NT2/D1 (cell line): ENCODE data around the gene DCUN1D4.

Experiments used
- DNase-seq: peaks from one replicate; pipeline ENCODE4 v3.0.0-alpha.2; 2011; ENCODE audit warnings: low read depth, low spot score
- H3K27me3 ChIP-seq: 2 replicates; pipeline ENCODE4 v1.6.0; 2011; ENCODE audit warnings: mild to moderate bottlenecking; ENCODE audit not compliant: insufficient read length, insufficient read depth
- H3K36me3 ChIP-seq: 2 replicates; pipeline ENCODE4 v1.6.1; 2011; ENCODE audit warnings: mild to moderate bottlenecking, low read length, mixed read lengths; ENCODE audit not compliant: insufficient read depth, insufficient read length
- H3K4me1 ChIP-seq: 2 replicates; pipeline ENCODE4 v1.5.1; 2011; ENCODE audit not compliant: insufficient read depth, insufficient read length
- H3K4me3 ChIP-seq: 2 replicates; pipeline ENCODE4 v1.5.1; 2011; ENCODE audit warnings: low read depth; ENCODE audit not compliant: insufficient read length
- H3K9ac ChIP-seq: 2 replicates; pipeline ENCODE4 v1.6.0; 2011; ENCODE audit warnings: low read depth; ENCODE audit not compliant: insufficient read length
- H3K9me3 ChIP-seq: 2 replicates; pipeline ENCODE4 v1.5.1; 2011; ENCODE audit warnings: mild to moderate bottlenecking, low read length; ENCODE audit not compliant: insufficient read depth
- SUZ12 ChIP-seq: IDR thresholded peaks from 2 replicates; pipeline ENCODE4 v1.6.1; 2011; ENCODE audit not compliant: insufficient read length, insufficient read depth; ENCODE audit errors: extremely low read depth
- YY1 ChIP-seq: IDR thresholded peaks from 2 replicates; pipeline ENCODE4 v1.6.1; 2011; ENCODE audit not compliant: insufficient read length, insufficient read depth
- ZNF274 ChIP-seq: IDR thresholded peaks from 2 replicates; pipeline ENCODE4 v1.6.1; 2011; ENCODE audit warnings: mild to moderate bottlenecking, low read depth, low read length

The DCUN1D4 gene

DNA sequence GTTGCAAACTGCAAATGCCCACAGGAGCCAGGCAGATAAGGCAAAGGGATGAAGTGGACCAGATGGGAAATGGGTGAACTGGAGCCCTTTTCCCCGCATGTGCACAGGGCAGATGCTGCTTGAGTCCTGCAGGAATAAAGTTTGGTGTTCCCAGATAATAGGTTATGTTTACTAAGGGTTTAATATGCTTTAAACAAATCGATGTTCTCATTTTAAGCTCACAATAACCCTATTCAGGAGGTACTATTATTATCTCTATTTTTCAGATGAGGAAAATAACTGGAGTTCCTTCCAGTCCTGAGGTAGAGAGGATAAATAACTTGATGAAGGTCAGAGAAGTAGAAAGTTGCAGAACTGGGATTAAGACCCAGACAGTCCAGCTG lies 99.9 kb downstream of the DCUN1D4 start:
- no peaks in the 10 kb centered on the region for H3K4me1 ChIP-seq
- H3K4me3 ChIP-seq = no peak overlapping the region
- no peak overlapping the region for H3K9ac ChIP-seq
- no peaks in the 10 kb centered on the region for H3K36me3 ChIP-seq
- TF ChIP-seq YY1 (no peak), ZNF274 (no peak), SUZ12 (no peak)
- H3K27me3 ChIP-seq = no peaks in the 10 kb centered on the region
- H3K9me3 ChIP-seq = peaks cover 9% of the 10 kb centered on the region; the same call in 1 of the 2 replicates
- no peak for DNase-seq

DNA sequence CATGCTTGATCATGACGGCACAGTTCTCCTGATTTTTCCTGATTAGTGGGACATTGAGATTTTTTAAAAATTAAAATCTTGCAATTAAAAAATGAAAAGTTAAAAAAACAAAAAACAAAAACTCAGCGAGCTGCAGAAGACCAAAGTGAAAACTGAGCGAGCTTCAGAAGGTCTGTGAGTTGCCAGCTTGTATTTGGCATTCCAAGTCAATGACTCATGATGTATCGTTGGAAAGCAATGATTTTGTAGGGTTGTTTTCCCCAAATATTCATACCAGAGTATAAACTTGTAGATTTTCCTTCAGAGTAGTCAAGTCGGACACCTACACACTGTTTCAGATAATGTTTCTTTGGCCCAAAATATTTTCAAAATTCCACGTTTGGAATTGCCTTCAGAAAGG lies 100.3 kb downstream of the DCUN1D4 start:
- Histone ChIP-seq H3K4me1 (no peaks in the 10 kb centered on the region), H3K36me3 (no peaks in the 10 kb centered on the region), H3K27me3 (no peaks in the 10 kb centered on the region), H3K9ac (no peak overlapping the region), H3K9me3 (peaks cover 9% of the 10 kb centered on the region; the same call in 1 of the 2 replicates), H3K4me3 (no peak overlapping the region)
- TF ChIP-seq SUZ12 (no peak), YY1 (no peak), ZNF274 (no peak)
- no peak for DNase-seq

DNA sequence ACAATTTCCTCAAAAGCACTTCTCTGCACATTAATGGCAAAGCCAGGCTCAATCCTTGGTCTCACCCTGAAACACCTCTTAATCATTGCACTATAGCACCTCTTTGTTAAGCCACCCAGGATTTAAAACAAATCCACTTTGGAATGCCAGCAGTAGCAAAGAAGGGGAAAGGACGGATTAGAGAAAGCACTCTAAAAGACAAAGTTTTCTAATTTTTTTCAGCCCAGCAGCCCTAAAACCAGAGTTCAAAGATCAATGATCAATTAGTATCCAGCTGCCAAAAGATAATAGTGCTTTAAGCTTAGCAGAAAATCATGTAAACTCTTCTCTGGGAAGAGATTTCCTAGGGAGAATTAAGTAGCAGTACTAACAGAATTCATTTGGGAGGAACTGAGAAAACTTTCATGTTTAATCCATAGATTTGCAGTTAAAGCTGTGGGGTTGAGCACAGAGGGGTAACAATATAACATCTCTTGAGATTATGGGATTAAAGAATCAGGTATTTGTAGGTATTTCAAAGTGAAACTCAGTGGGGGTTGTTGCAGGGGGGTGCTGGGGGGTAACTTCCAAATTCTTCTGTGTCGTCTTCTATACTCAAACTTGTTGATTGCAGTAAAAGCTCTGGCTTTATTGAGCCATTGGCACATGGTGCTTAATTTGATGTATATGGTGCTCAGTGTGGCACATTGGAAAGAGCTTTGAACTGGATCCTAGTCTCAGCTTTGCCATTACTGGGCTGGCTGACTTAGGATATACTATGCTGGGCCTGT lies 115.4 kb downstream of the DCUN1D4 start:
- Histone ChIP-seq H3K36me3 (no peaks in the 10 kb centered on the region), H3K4me3 (no peak overlapping the region), H3K9me3 (no peaks in the 10 kb centered on the region), H3K27me3 (no peaks in the 10 kb centered on the region), H3K4me1 (no peaks in the 10 kb centered on the region), H3K9ac (no peak overlapping the region)
- no peak for TF ChIP-seq SUZ12
- TF ChIP-seq ZNF274 = no peak
- no peak for TF ChIP-seq YY1
- no peak for DNase-seq

DNA sequence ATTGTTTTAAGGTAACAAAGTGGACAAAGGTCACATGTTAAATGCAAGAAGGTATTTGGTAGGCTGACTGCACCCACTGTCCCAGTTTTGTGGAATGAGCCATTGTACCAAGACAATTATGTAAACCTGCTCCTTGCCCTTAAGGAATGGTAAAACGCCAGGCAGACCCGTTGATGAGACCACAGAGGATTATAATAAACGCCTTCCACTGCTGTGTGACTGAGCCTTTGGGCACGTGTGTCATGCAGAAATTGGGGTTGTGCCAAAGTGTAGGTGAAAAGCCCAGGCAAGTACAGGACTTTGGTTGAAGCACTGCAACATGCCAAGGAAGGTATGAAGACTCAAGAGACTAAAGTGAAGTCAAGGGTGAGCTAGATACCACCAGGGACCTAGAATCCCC lies 117.5 kb downstream of the DCUN1D4 start:
- Histone ChIP-seq H3K4me1 (no peaks in the 10 kb centered on the region), H3K9ac (no peak overlapping the region), H3K4me3 (no peak overlapping the region), H3K9me3 (no peaks in the 10 kb centered on the region), H3K27me3 (no peaks in the 10 kb centered on the region), H3K36me3 (no peaks in the 10 kb centered on the region)
- DNase-seq = no peak
- no peak for TF ChIP-seq YY1
- TF ChIP-seq SUZ12 = no peak
- TF ChIP-seq ZNF274 = no peak

DNA sequence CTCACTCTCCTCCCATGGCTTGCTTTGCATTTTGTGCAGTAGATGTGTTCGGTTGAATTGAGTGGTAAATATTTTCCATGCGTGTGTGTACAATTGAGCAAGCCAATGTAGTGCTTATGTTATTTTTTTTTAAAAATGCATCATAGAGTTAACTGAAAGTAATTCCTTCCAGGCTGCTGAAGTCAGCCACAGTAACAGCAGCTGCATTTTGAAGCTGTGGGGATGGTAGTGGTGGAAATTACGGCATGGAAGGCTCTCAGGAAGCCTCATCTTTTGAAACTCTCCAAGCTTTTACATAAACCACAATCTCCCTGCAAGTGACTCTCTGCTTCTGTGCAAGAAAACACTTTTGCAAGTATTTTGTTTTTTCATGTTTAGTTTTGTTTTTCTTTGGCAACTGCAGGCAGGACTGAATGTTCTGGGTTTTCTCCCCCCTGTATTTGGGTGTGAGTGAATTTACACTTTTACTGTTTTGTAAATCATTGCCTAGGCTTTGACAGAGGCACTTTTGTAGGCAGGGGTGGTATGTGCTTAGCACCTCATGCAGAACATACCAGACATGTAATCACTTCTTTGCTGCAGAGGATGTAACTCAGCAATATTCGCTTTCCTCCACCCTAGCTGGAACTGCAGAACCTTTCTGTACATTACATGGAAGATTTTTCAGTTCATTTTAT lies 121.0 kb downstream of the DCUN1D4 start:
- Histone ChIP-seq H3K4me3 (no peak overlapping the region), H3K27me3 (no peaks in the 10 kb centered on the region), H3K9ac (no peak overlapping the region), H3K36me3 (no peaks in the 10 kb centered on the region), H3K9me3 (no peaks in the 10 kb centered on the region), H3K4me1 (no peaks in the 10 kb centered on the region)
- TF ChIP-seq YY1 (no peak), SUZ12 (no peak), ZNF274 (no peak)
- DNase-seq = no peak

DNA sequence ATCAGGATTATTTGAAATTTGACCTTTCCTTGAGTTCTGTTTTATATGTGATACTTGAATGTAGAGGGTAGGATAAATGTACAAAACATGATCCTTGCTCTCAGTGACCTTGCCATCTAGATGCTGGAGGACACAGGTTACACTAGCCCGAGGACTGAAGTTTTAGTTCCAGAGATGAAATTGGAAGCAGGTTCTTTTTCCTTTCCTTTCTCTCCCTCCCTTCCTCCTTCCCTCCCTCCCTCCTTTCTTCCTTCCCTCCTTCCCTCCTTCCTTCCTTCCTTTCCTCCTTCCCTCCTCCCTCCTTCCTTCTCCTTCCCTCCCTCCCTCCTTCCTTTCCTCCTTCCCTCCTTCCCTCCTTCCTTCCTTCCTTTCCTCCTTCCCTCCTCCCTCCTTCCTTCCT lies 122.9 kb downstream of the DCUN1D4 start:
- no peak overlapping the region for H3K4me3 ChIP-seq
- H3K4me1 ChIP-seq = no peaks in the 10 kb centered on the region
- no peaks in the 10 kb centered on the region for H3K9me3 ChIP-seq
- TF ChIP-seq SUZ12 (no peak), YY1 (no peak), ZNF274 (no peak)
- DNase-seq = no peak
- no peaks in the 10 kb centered on the region for H3K36me3 ChIP-seq
- H3K9ac ChIP-seq = no peak overlapping the region
- no peaks in the 10 kb centered on the region for H3K27me3 ChIP-seq
